BLaER1 treated with 17β-estradiol and CSF1 and Interleukin-3, amounts not matched to agents 10 nM and 100 nM (cell line): ENCODE measurements around the gene RAB9B.
A peak's percentile ranks its signal among the peaks of the same experiment; 100 is the strongest.
"Not testable (repeated sequence)": the region's sequence is repeated elsewhere in the genome, so short reads cannot be mapped to it uniquely, and the experiment has no call there.

Source experiments
- H3K27ac ChIP-seq, 11 experiments: shearing (Covaris generic); formaldehyde crosslinking; 2 replicates each; pipeline ENCODE4 v1.8.1; 2022
- H3K27me3 ChIP-seq, 11 experiments: shearing (Covaris generic); formaldehyde crosslinking; 2 replicates each; pipeline ENCODE4 v1.8.1; 2022
- H3K36me3 ChIP-seq, 11 experiments: shearing (Covaris generic); formaldehyde crosslinking; 2 replicates each; pipeline ENCODE4 v1.8.1; 2022
- H3K4me1 ChIP-seq, 10 experiments: shearing (Covaris generic); formaldehyde crosslinking; 2 replicates each; pipeline ENCODE4 v1.8.1; 2022
- H3K4me2 ChIP-seq, 11 experiments: shearing (Covaris generic); formaldehyde crosslinking; 2 replicates each; pipeline ENCODE4 v1.8.1; 2022
- H3K4me3 ChIP-seq, 10 experiments: shearing (Covaris generic); formaldehyde crosslinking; 2 replicates each; pipeline ENCODE4 v1.8.1; 2022
- H3K9ac ChIP-seq, 11 experiments: shearing (Covaris generic); formaldehyde crosslinking; 2 replicates each; pipeline ENCODE4 v1.8.1; 2022
- H3K9me3 ChIP-seq, 11 experiments: shearing (Covaris generic); formaldehyde crosslinking; replicated peaks in 1 of 11; 2 replicates each; pipeline ENCODE4 v1.8.1; 2022
- H4K20me1 ChIP-seq, 11 experiments: shearing (Covaris generic); formaldehyde crosslinking; 2 replicates each; pipeline ENCODE4 v1.8.1; 2022
- Cebpa-rat ChIP-seq, 11 experiments: shearing (Covaris generic); IDR thresholded peaks; 2 replicates each; pipeline ENCODE4 v1.8.1; 2022

Gene RAB9B

GRCh38 chrX:103818842-103819619 lies 13.0 kb downstream of the RAB9B start:
- Histone ChIP-seq H3K9me3 (no peaks in the 10 kb centered on the region), H3K4me2 (no peak overlapping the region), H4K20me1 (no peaks in the 10 kb centered on the region), H3K27ac (no peak overlapping the region), H3K36me3 (no peaks in the 10 kb centered on the region), H3K9ac (no peak overlapping the region), H3K4me1 (no peaks in the 10 kb centered on the region), H3K4me3 (no peak overlapping the region), H3K27me3 (no peaks in the 10 kb centered on the region)
- TF ChIP-seq Cebpa-rat (IDR thresholded peaks at IDR 0.05), result no peak

- Histone ChIP-seq H3K9me3 (no peaks in the 10 kb centered on the region), H3K4me1 (no peaks in the 10 kb centered on the region), H3K9ac (no peak overlapping the region), H3K27ac (no peak overlapping the region), H3K36me3 (no peaks in the 10 kb centered on the region), H4K20me1 (no peaks in the 10 kb centered on the region), H3K4me3 (no peak overlapping the region), H3K27me3 (no peaks in the 10 kb centered on the region), H3K4me2 (no peak overlapping the region)
- TF ChIP-seq Cebpa-rat (IDR thresholded peaks at IDR 0.05), result no peak
Measured at GRCh38 chrX:103817502-103817901, 14.6 kb downstream of the RAB9B start.

GRCh38 chrX:103817101-103817500 lies 15.0 kb downstream of the RAB9B start:
- not testable (repeated sequence) for H3K4me3 ChIP-seq, H3K9ac ChIP-seq, H3K4me1 ChIP-seq, H3K27ac ChIP-seq, H4K20me1 ChIP-seq, H3K27me3 ChIP-seq, H3K4me2 ChIP-seq, H3K9me3 ChIP-seq, H3K36me3 ChIP-seq

GRCh38 chrX:103811858-103812257 lies 20.2 kb downstream of the RAB9B start:
- no peaks in the 10 kb centered on the region for H4K20me1 ChIP-seq
- H3K9me3 ChIP-seq, result no peaks in the 10 kb centered on the region
- H3K27ac ChIP-seq, result no peak overlapping the region
- H3K9ac ChIP-seq, result no peak overlapping the region
- H3K4me3 ChIP-seq, result no peak overlapping the region
- H3K4me1 ChIP-seq, result no peaks in the 10 kb centered on the region
- no peak for TF ChIP-seq Cebpa-rat (IDR thresholded peaks at IDR 0.05)
- no peak overlapping the region for H3K4me2 ChIP-seq
- no peaks in the 10 kb centered on the region for H3K36me3 ChIP-seq
- no peaks in the 10 kb centered on the region for H3K27me3 ChIP-seq

- no peak overlapping the region for H3K4me3 ChIP-seq
- no peaks in the 10 kb centered on the region for H3K9me3 ChIP-seq
- no peaks in the 10 kb centered on the region for H3K27me3 ChIP-seq
- H3K4me1 ChIP-seq, result no peaks in the 10 kb centered on the region
- H3K36me3 ChIP-seq, result no peaks in the 10 kb centered on the region
- no peak overlapping the region for H3K9ac ChIP-seq
- no peaks in the 10 kb centered on the region for H4K20me1 ChIP-seq
- H3K4me2 ChIP-seq, result no peak overlapping the region
- TF ChIP-seq Cebpa-rat (IDR thresholded peaks at IDR 0.05), result no peak
- H3K27ac ChIP-seq, result no peak overlapping the region
Measured at GRCh38 chrX:103806862-103807474, 25.1 kb downstream of the RAB9B start.

- Histone ChIP-seq H3K27me3 (no peaks in the 10 kb centered on the region), H3K4me2 (no peak overlapping the region), H3K4me1 (no peaks in the 10 kb centered on the region), H3K9ac (no peak overlapping the region), H4K20me1 (no peaks in the 10 kb centered on the region), H3K4me3 (no peak overlapping the region), H3K9me3 (no peaks in the 10 kb centered on the region), H3K36me3 (no peaks in the 10 kb centered on the region), H3K27ac (no peak overlapping the region)
- no peak for TF ChIP-seq Cebpa-rat (IDR thresholded peaks at IDR 0.05)
Measured at GRCh38 chrX:103805860-103806259, 26.2 kb downstream of the RAB9B start.

- H3K4me2 ChIP-seq, result no peak overlapping the region
- H3K27me3 ChIP-seq, result no peaks in the 10 kb centered on the region
- TF ChIP-seq Cebpa-rat (IDR thresholded peaks at IDR 0.05), result no peak
- no peak overlapping the region for H3K9ac ChIP-seq
- no peaks in the 10 kb centered on the region for H4K20me1 ChIP-seq
- H3K9me3 ChIP-seq, result 0 out of 22 replicates have a peak, but pooled peaks cover 0 to 7% (median 0%) of the 10 kb centered on the region in 11 experiments
- no peak overlapping the region for H3K27ac ChIP-seq
- H3K4me1 ChIP-seq, result no peaks in the 10 kb centered on the region
- H3K4me3 ChIP-seq, result no peak overlapping the region
- no peaks in the 10 kb centered on the region for H3K36me3 ChIP-seq
Measured at GRCh38 chrX:103800318-103800717, 31.7 kb downstream of the RAB9B start.

- no peaks in the 10 kb centered on the region for H3K27me3 ChIP-seq
- no peak overlapping the region for H3K4me2 ChIP-seq
- H3K4me3 ChIP-seq, result no peak overlapping the region
- H3K9me3 ChIP-seq, result 0 out of 22 replicates have a peak, but pooled peaks cover 0 to 7% (median 0%) of the 10 kb centered on the region in 11 experiments
- H3K9ac ChIP-seq, result no peak overlapping the region
- no peak overlapping the region for H3K27ac ChIP-seq
- no peaks in the 10 kb centered on the region for H3K36me3 ChIP-seq
- H4K20me1 ChIP-seq, result no peaks in the 10 kb centered on the region
- no peaks in the 10 kb centered on the region for H3K4me1 ChIP-seq
- TF ChIP-seq Cebpa-rat (IDR thresholded peaks at IDR 0.05), result peak in 5 of 11 experiments; percentile 9 to 79 (median 28); a peak in 7 of 22 replicates
Measured at GRCh38 chrX:103797691-103798090, 34.4 kb downstream of the RAB9B start.

GRCh38 chrX:103794119-103794518 lies 37.9 kb downstream of the RAB9B start:
- Histone ChIP-seq H4K20me1 (no peaks in the 10 kb centered on the region; a peak in 1 of 22 replicates), H3K4me2 (no peak overlapping the region), H3K9me3 (0 out of 22 replicates have a peak, but pooled peaks cover 0 to 7% (median 0%) of the 10 kb centered on the region in 11 experiments), H3K9ac (no peak overlapping the region), H3K27me3 (no peaks in the 10 kb centered on the region), H3K4me3 (no peak overlapping the region), H3K27ac (no peak overlapping the region), H3K4me1 (peaks cover 0 to 3% (median 0%) of the 10 kb centered on the region in 10 experiments; a peak in 4 of 20 replicates), H3K36me3 (no peaks in the 10 kb centered on the region)
- TF ChIP-seq Cebpa-rat (IDR thresholded peaks at IDR 0.05), result no peak

GRCh38 chrX:103793545-103793940 lies 38.5 kb downstream of the RAB9B start:
- Histone ChIP-seq H3K9me3 (0 out of 22 replicates have a peak, but pooled peaks cover 0 to 7% (median 0%) of the 10 kb centered on the region in 11 experiments), H4K20me1 (no peaks in the 10 kb centered on the region; a peak in 1 of 22 replicates), H3K9ac (no peak overlapping the region), H3K4me2 (no peak overlapping the region), H3K27ac (no peak overlapping the region), H3K36me3 (no peaks in the 10 kb centered on the region), H3K4me1 (peaks cover 0 to 8% (median 0%) of the 10 kb centered on the region in 10 experiments; a peak in 4 of 20 replicates), H3K27me3 (no peaks in the 10 kb centered on the region), H3K4me3 (no peak overlapping the region)
- no peak for TF ChIP-seq Cebpa-rat (IDR thresholded peaks at IDR 0.05)
